ENCODE measurements around the gene FBXW12.
"Not testable (repeated sequence)": the region's sequence is repeated elsewhere in the genome, so short reads cannot be mapped to it uniquely, and the experiment has no call there.

The FBXW12 gene

DNA sequence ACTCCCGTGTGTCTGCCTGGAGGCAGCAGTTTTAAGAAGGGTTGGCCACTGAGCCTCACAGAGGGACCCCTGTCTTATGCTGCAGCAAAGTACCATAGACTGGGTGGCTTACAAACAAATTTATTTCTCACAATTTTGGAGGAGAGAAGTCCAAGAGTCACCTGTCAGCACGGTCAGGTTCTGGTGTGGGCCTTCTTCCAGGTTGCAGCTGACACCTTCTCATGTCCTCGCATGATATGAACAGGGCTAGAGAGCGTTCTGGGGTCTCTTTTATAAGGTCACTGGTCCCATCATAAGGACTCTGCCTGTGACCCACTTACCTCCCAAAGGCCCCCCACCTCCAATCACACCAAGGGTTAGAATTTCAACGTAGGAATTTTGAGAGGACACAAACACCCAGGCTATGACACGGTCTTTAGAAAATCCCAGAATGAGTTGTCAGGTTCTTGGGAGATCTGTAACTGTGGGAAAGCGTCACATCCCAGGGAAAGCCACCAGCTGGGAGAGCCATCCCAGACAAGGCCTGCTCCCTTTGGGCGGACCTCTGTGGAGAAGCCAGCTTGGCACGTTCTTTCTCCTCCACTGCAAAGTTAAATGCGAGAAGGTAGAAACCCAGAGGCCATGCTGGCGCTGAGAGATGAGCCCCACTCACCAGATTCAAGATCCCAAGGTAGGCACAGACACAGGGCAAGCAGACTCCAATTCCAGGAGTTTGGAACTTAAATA is at the start of gene FBXW12:
TSS of gene FBXW12 (plus strand) at position 569 of the 726 bp plus-strand sequence. CDS start 549 bp downstream, outside the sequence.
- no peak for DNase-seq

GRCh38 chr3:48331706-48332435 is 40.1 kb upstream of the FBXW12 start:
- DNase-seq, result not testable (repeated sequence)

GRCh38 chr3:48333346-48334245 is 38.4 kb upstream of the FBXW12 start, which contains the start of gene SPINK8:
SPINK8 (minus strand) TSS chr3:48333661; CDS start chr3:48328341, 5,320 bp downstream.
- not testable (repeated sequence) for DNase-seq

- no peak for DNase-seq
Measured at GRCh38 chr3:48334605-48335004, 37.4 kb upstream of the FBXW12 start.

- DNase-seq, result not testable (repeated sequence)
Measured at GRCh38 chr3:48335286-48335685, 36.7 kb upstream of the FBXW12 start.

GRCh38 chr3:48337536-48337935 is 34.5 kb upstream of the FBXW12 start:
- not testable (repeated sequence) for DNase-seq

DNA sequence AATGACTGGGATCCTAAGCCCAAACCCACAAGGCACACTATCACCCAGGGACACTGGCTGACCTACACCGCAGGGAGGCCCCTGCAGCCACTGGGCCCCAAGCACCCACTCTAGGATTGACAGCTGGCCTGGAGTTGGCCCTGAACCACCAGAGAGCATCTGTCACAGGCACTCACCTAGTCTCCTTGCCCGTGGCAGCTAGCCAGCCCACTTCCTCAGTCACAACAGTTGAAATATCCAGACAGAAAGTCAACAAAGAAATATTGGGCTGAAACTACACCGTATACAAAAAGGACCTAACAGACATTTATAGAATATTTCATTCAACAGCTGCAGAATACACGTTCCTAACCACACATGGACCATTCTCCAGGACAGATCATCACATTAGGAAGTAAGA is 33.4 kb upstream of the FBXW12 start:
- DNase-seq, result no peak

DNA sequence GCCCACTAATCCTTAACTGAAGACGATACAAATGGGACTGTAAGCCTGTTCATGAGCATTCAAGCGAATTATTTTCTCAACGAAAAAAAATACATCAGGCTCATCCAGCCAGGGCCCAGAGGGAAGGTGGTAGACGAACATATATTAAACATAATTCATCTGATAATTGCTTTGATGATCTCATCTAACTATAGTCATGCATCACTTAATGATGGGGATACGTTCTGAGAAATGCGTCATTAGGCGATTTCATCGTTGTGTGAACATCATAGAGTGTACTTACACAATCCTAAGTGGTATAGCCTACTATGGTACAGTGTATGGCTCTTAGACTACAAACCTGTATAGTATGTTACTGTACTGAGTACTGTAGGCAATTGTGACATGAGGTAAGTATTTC is 28.6 kb upstream of the FBXW12 start:
- DNase-seq, result no peak

DNA sequence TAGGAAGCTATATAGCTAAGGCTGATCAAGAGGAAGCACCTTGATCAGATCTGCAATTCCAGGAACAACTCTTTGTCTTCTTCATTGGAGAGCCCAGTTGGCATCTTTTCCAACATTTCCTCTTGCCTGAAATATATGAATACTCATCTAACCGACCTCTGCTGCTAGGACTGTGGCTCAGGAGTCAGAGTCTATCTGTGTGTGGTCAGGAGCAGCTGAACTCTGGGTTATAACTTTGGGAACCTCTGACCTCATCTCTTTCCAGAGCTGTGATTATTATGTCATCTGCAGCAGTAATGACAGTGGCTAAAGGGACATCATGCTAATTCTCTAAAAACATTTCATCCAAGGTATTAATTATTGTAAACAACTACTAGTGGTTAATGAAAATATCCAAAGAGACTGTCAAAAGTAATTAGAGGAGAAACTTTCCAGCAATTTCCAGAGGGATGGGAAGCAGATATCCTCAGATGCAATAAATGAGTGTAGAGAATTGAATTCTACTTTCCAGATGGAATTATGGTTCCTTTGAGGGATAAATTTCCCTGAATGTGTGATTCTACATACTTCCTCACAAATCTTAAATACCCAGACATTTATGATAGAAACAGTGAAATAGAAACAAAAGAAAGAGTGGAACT is 27.0 kb upstream of the FBXW12 start:
- DNase-seq, result no peak

DNA sequence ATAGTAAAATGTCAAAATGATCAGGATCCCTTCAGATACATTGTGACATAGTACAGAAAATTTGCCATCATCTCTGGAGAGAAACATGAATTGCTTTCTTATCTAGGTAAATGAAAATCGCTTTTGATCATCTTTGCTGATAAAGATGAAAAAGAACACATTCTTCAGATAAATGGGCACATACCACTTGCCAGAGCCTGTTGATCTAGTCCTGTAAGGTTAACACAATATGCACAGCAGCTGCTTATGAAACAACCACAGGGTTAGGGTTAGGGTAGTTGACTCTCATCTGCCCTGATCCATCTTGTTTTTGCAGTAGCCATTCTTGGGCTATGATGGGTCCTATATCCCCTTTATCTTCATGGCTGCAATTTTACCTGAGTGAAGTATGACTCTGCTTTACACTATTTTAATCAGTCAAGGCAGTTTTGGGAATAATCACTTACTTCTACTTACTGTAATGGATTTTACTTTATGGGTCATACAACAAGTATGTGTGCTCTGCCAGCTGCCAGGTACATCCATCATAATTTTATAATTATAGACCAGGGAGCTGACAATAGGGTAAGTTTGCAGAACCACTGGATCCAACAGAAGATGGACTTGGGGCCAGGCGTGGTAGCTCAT is 26.0 kb upstream of the FBXW12 start:
- DNase-seq, result no peak

DNA sequence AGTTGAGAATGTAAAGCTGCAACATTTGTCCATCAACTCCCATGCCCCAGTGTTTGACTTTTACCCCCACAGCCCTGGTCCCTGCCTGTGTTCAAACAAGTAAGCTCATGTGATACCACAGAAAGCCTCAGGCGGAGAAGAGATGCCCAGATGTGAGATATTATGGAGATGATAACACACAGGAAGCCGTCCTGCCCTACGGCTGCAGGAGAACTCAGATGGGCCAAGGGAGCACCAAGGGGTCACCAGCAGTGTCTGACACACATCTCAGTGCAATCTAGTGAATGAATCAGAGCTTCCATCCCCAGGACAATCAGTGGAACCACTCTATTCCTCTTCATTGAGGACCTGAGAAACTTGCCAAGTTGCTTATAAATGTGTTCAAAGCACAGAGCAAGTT is 24.5 kb upstream of the FBXW12 start:
- DNase-seq, result no peak

GRCh38 chr3:48352546-48352945 is 19.5 kb upstream of the FBXW12 start:
- DNase-seq, result no peak

- DNase-seq, result no peak
Measured at GRCh38 chr3:48353987-48354386, 18.0 kb upstream of the FBXW12 start.

DNA sequence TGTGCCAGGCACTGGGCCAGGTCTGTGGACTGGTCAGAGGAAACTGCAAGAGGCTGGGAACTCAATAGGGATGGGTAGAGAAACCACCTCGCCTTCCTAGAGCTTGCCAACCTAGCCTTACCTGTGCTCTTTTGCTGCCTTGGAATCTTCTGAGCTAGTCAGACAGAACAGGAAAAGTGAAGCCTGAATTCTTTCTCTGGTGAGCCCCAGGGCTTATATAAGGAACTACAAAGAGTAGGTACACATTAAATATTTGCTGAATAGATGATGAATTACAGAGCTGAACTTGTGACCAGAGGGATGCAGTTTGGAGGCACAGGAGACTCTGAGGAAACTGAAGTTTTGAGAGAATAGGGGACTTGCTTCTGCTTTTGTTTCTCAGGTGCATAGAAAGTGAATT is 15.6 kb upstream of the FBXW12 start:
- no peak for DNase-seq

DNA sequence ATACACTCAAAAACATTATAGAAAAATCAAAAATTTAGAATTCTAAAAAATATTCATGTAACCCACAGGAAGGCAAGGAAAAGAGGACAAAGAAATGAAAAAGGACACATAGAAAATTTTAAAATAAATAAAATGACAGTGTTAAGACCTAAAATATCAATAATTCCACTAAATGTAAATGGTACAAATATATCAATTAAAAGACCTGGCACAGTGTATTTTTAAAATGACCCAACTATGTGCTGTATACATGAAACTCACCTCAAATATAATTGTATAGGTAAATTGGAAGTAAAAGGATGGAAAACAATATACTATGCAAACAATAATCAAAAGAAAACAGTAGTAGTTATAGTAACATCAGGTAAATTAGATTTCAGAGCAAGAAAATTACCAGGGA is 10.1 kb upstream of the FBXW12 start:
- DNase-seq, result no peak

- DNase-seq, result no peak
Measured at GRCh38 chr3:48364840-48365239, 7.2 kb upstream of the FBXW12 start.

DNA sequence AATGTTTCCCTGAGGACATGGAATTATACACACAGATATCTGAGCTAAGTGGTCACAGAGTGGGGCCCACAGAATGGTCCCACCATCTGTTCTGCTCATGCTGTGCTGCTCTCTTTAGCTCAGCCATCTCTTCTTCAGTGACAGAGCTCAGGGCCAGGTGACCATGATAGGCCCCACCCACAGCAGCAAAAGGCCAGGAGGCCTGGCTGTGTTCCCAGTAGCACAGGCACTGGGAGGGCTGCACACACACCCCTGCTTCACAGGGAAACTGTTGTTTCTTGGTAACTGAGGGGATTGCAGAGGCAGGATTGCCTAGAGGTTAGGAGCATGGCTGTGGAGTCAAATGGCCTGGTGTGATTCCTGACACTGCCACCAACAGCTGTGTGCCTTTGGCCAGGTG is 4.8 kb upstream of the FBXW12 start:
- DNase-seq, result no peak

GRCh38 chr3:48369693-48370332 is 2.2 kb upstream of the FBXW12 start:
- no peak for DNase-seq

- DNase-seq, result no peak
Measured at GRCh38 chr3:48370333-48370713, 1.7 kb upstream of the FBXW12 start.

DNA sequence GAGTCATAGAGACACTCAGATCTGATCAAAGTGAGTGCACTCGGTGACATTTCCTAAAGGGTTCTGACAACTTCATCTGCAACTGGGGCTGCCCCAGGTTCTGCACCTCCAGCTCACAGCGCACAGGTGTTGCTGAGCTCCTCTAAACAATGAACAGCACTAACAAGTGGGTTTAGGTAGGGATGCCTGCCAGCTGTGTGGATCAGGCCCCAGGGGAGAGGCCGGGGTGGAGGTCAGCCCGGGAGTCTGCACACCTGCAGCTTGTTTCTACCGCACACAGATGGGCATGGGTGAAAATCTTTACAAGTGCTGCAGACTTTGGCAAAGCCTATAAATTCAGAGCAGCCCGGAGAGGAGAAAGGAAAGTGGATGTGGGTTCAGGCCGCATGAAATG is 355 bp downstream of the FBXW12 start:
- no peak for DNase-seq

- DNase-seq, result no peak
Measured at GRCh38 chr3:48372862-48373435, 930 bp downstream of the FBXW12 start.
